NB4 (cell line): ENCODE data around the gene CHCHD3.

ENCODE experiments used
- DNase-seq: peaks from one replicate; pipeline ENCODE4 v3.0.0; 2010; ENCODE audit warnings: low read depth
- H3K4me3 ChIP-seq: one replicate; pipeline ENCODE4 v1.5.1; 2011; ENCODE audit warnings: mild to moderate bottlenecking, low read depth, low read length, moderate library complexity
- MYC ChIP-seq: IDR thresholded peaks from 2 replicates; pipeline ENCODE4 v1.6.1; 2011; ENCODE audit warnings: low read depth, low read length
- POLR2A ChIP-seq: IDR thresholded peaks from 2 replicates; pipeline ENCODE4 v1.6.1; 2011; ENCODE audit warnings: mild to moderate bottlenecking; ENCODE audit not compliant: insufficient read length; ENCODE audit errors: extremely low read depth
- TF ChIP-seq, protein P1 (sequence below): IDR thresholded peaks from one replicate; pipeline ENCODE4 v1.5.1; 2012; ENCODE audit warnings: low read depth, low read length
- TF ChIP-seq, protein P2 (sequence below): IDR thresholded peaks from 2 replicates; pipeline ENCODE4 v1.6.1; 2011; ENCODE audit warnings: low read depth, low read length

CHCHD3 gene

DNA sequence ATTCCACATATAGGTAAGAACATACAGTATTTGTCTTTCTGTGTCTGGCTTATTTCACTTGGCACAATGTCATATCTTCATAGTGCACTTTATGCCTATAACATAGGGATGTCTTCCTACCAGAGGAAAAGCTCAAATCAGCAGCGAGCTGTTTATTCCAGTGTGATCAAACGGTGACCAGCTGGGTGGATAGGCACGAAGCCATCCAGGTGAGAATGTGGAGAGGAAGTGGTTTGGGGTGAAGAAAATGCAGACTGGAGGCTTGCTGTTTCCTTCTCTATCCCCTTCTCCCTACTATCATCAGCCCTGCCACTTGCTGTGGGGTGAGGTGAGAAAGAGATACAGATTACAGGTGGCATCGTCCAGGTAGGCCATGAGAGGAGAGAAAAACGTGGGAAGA lies 52.4 kb downstream of the CHCHD3 start:
- H3K4me3 ChIP-seq: no peak overlapping the region
- no peak for DNase-seq
- no peak for TF ChIP-seq MYC
- TF ChIP-seq, protein P1, sequence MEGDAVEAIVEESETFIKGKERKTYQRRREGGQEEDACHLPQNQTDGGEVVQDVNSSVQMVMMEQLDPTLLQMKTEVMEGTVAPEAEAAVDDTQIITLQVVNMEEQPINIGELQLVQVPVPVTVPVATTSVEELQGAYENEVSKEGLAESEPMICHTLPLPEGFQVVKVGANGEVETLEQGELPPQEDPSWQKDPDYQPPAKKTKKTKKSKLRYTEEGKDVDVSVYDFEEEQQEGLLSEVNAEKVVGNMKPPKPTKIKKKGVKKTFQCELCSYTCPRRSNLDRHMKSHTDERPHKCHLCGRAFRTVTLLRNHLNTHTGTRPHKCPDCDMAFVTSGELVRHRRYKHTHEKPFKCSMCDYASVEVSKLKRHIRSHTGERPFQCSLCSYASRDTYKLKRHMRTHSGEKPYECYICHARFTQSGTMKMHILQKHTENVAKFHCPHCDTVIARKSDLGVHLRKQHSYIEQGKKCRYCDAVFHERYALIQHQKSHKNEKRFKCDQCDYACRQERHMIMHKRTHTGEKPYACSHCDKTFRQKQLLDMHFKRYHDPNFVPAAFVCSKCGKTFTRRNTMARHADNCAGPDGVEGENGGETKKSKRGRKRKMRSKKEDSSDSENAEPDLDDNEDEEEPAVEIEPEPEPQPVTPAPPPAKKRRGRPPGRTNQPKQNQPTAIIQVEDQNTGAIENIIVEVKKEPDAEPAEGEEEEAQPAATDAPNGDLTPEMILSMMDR: no peak
- TF ChIP-seq POLR2A: no peak
- TF ChIP-seq, protein P2, sequence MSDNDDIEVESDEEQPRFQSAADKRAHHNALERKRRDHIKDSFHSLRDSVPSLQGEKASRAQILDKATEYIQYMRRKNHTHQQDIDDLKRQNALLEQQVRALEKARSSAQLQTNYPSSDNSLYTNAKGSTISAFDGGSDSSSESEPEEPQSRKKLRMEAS: no peak

DNA sequence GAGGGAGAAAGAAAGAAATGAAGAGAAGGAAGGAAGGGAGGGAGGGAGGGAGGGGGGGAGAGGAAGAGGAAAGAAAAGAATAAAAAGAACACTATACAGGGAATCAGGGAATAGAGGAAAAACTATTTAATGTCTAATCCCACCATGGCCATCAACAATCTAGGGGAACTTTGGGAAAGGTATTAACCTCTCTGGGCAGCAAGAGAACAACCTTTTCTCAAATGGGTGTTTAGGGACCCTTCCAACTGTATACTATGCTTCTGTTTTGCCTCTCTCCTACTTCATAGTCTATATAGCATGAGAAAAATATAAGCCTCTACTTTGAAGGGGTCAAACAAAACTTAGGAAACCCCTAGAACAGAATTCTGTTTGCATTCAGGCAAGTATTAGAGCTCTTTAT lies 54.5 kb downstream of the CHCHD3 start:
- TF ChIP-seq, protein P1: no peak
- TF ChIP-seq MYC: no peak
- TF ChIP-seq POLR2A: no peak
- TF ChIP-seq, protein P2: no peak
- DNase-seq: no peak
- H3K4me3 ChIP-seq: no peak overlapping the region

DNA sequence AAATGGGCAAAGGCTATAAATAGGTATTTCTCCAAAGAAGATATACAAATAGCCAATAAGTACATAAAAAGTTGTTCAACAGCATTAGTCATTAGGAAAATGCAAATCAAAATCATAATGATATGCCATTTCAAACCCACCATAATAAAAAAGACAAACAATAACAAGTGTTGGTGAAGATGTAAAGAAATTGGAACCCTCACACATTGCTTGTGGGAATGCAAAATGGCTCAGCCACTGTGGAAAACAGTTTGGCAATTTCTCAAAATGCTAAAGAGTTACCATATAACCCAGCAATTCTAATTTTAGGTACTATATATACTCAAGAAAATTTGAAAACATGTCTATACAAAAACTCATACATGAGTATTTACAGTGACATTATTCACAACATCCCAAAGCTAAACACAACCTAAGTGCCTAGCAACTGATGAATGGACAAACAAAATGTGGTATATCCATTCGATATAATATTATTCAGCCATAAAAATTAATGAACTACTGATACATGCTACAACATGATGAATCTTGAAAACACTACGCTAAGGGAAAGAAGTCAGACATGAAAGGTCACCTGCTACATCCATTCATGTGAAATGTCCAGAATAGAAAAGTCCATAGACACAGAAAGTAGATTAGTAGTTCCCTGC lies 55.6 kb downstream of the CHCHD3 start:
- TF ChIP-seq MYC: no peak
- TF ChIP-seq, protein P2: no peak
- TF ChIP-seq, protein P1: no peak
- no peak for DNase-seq

DNA sequence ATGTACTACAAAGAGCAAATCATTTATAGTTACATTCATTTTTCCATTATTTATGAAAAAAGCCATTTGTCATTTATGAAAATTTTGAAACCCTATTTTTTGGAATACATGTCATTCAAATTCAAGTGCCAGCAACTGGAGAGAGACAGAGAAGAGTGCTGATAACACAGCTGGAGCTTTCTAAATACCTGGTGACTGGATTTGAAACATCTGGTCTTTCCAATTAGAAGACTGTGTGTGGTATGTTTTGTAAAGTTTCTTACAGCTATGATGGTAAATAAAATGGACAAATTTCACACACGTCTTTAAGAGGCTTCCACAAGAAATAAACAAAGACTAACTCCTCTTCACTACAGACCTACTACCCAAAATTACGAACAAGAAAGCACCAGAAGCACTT lies 56.8 kb downstream of the CHCHD3 start:
- no peak overlapping the region for H3K4me3 ChIP-seq
- DNase-seq: no peak
- TF ChIP-seq, protein P1: no peak
- TF ChIP-seq, protein P2: no peak
- TF ChIP-seq MYC (no peak), POLR2A (no peak)

More for the DNA sequence above, 55.6 kb downstream of the CHCHD3 start:
- no peak overlapping the region for H3K4me3 ChIP-seq

DNA sequence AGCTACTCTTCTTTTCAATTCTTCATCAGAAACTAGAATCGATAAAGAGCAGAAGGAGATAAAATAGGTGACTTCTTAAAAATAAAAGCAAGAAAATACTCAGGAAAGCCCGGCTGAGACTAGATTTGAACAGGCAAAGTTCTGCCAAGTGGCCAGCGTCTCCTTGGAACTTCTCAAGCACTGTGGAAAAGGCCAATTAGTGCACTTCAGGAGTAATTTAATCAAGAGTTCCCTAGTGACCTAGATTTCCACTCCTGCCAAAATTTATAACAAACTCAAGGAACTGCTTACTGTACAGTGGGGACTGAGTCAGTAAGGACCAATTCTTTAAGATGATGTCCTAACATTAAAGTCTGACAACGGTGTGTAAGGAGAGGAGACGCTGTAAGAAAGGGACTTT lies 57.3 kb downstream of the CHCHD3 start:
- TF ChIP-seq, protein P2: no peak
- TF ChIP-seq, protein P1: no peak
- DNase-seq: no peak
- H3K4me3 ChIP-seq: no peak overlapping the region
